GM23338 (cell line): Measurements from ENCODE around the gene ZNF783. TPM values are rescaled to one million over a fixed set of nuclear protein-coding genes. Genes with fewer than 3 reads are reported as not detected.

Source experiments
- ATAC-seq: fragments of 200-7000 bp; cut with Tn5 transposase; 3 replicates; pipeline ENCODE4 v1.9.1; 2020
- DNase-seq: peaks from one replicate; pipeline ENCODE4 v3.0.0-alpha.2; 2015; ENCODE audit warnings: low spot score
- H2AFZ ChIP-seq: fragments of 200-600 bp; sonication (generic); 2 replicates; pipeline ENCODE4 v1.8.0; 2016; ENCODE audit warnings: antibody characterized with exemption, mild to moderate bottlenecking, moderate library complexity
- H3F3A ChIP-seq: fragments of 200-600 bp; sonication (generic); replicated peaks from 2 replicates; pipeline ENCODE4 v1.8.0; 2017; ENCODE audit warnings: antibody characterized with exemption, mixed run types, low read depth
- H3K27ac ChIP-seq: fragments of 200-600 bp; sonication (generic); 2 replicates; pipeline ENCODE4 v1.6.1; 2016; ENCODE audit warnings: low read depth
- H3K27me3 ChIP-seq: fragments of 200-600 bp; sonication (generic); 2 replicates; pipeline ENCODE4 v1.8.0; 2016; ENCODE audit warnings: mild to moderate bottlenecking, mixed run types, moderate library complexity; ENCODE audit not compliant: insufficient read depth
- H3K36me3 ChIP-seq: fragments of 200-600 bp; sonication (generic); 2 replicates; pipeline ENCODE4 v1.8.0; 2016; ENCODE audit warnings: mild to moderate bottlenecking; ENCODE audit not compliant: insufficient read depth
- H3K4me1 ChIP-seq: fragments of 200-600 bp; sonication (generic); 2 replicates; pipeline ENCODE4 v1.8.0; 2016; ENCODE audit warnings: mild to moderate bottlenecking, moderate library complexity; ENCODE audit not compliant: insufficient read depth
- H3K4me2 ChIP-seq: fragments of 200-600 bp; sonication (generic); 2 replicates; pipeline ENCODE4 v1.7.1; 2017; ENCODE audit warnings: mixed run types
- H3K4me3 ChIP-seq: fragments of 200-600 bp; sonication (generic); 2 replicates; pipeline ENCODE4 v1.6.1; 2016; ENCODE audit warnings: mixed run types
- H3K79me2 ChIP-seq: fragments of 200-600 bp; sonication (generic); replicated peaks from 2 replicates; pipeline ENCODE4 v1.8.0; 2017; ENCODE audit warnings: mild to moderate bottlenecking; ENCODE audit not compliant: insufficient read depth
- H3K9me2 ChIP-seq: fragments of 200-600 bp; sonication (generic); 2 replicates; pipeline ENCODE4 v1.8.0; 2017; ENCODE audit not compliant: insufficient read depth
- H4K20me1 ChIP-seq: fragments of 200-600 bp; sonication (generic); replicated peaks from 2 replicates; pipeline ENCODE4 v1.8.0; 2017; ENCODE audit warnings: mild to moderate bottlenecking; ENCODE audit not compliant: insufficient read depth
- H3K27ac Mint-ChIP-seq: 2 replicates; pipeline ENCODE4 v1.8.0; 2020; ENCODE audit warnings: inconsistent platforms, mild to moderate bottlenecking, moderate library complexity, mixed read lengths
- H3K27me3 Mint-ChIP-seq: 3 replicates; pipeline ENCODE4 v1.8.0; 2022; ENCODE audit warnings: low read depth, mild to moderate bottlenecking, moderate library complexity, mixed read lengths, inconsistent platforms; ENCODE audit not compliant: insufficient read depth, poor library complexity
- H3K36me3 Mint-ChIP-seq: 3 replicates; pipeline ENCODE4 v1.8.0; 2021; ENCODE audit warnings: low read depth, mild to moderate bottlenecking, inconsistent platforms, moderate library complexity, mixed read lengths
- H3K4me1 Mint-ChIP-seq: 3 replicates; pipeline ENCODE4 v1.8.0; 2020; ENCODE audit warnings: mild to moderate bottlenecking, inconsistent platforms, mixed read lengths
- H3K4me3 Mint-ChIP-seq: 3 replicates; pipeline ENCODE4 v1.8.0; 2021; ENCODE audit warnings: moderate library complexity, mild to moderate bottlenecking, inconsistent platforms, mixed read lengths
- H3K9me3 Mint-ChIP-seq: 3 replicates; pipeline ENCODE4 v1.8.0; 2020; ENCODE audit warnings: moderate library complexity, mild to moderate bottlenecking, inconsistent platforms, mixed read lengths
- EZH2 ChIP-seq: fragments of 200-600 bp; sonication (generic); IDR thresholded peaks from one replicate; pipeline ENCODE4 v1.8.0; 2017; ENCODE audit warnings: antibody characterized with exemption, mild to moderate bottlenecking, low read depth; ENCODE audit not compliant: unreplicated experiment
- EZH2phosphoT487 ChIP-seq: fragments of 200-600 bp; sonication (generic); IDR thresholded peaks from one replicate; pipeline ENCODE4 v1.8.1; 2018; ENCODE audit warnings: antibody characterized with exemption; ENCODE audit not compliant: unreplicated experiment
- JUNB ChIP-seq: IDR thresholded peaks from one replicate; pipeline ENCODE4 v1.6.1; 2016; ENCODE audit warnings: antibody characterized with exemption; ENCODE audit not compliant: unreplicated experiment
- POLR2AphosphoS5 ChIP-seq: IDR thresholded peaks from 2 replicates; pipeline ENCODE4 v1.6.1; 2016; ENCODE audit warnings: antibody characterized with exemption, low read depth
- STAT1 ChIP-seq: IDR thresholded peaks from one replicate; pipeline ENCODE4 v1.6.1; 2016; ENCODE audit warnings: antibody characterized with exemption; ENCODE audit not compliant: unreplicated experiment
- ZNF114 ChIP-seq: fragments of 250-450 bp; sonication (Bioruptor Pico); IDR thresholded peaks from 2 replicates; pipeline ENCODE4 v1.5.0; 2020; ENCODE audit warnings: mild to moderate bottlenecking, moderate library complexity
- ZNF331 ChIP-seq: fragments of 250-450 bp; sonication (Bioruptor Pico); IDR thresholded peaks from 2 replicates; pipeline ENCODE4 v1.5.0; 2020; ENCODE audit warnings: low read depth, mild to moderate bottlenecking, moderate library complexity
- polyA plus RNA-seq: library from polyadenylated mRNA; unstranded; fragments of >200 nt; fragmentation: Nextera tagmentation; extraction: Ambion mirVana; gene quantifications from 2 replicates; pipeline ENCODE4 v1.2.1, GENCODE V29; 2016
- total RNA-seq: library from RNA; depleted of rRNA; stranded (reverse); fragments of >200 nt; shearing (Covaris generic); gene quantifications from 2 replicates; pipeline ENCODE4 v1.2.3, GENCODE V29; 2014
- TF ChIP-seq, protein P1 (sequence below): IDR thresholded peaks from 2 replicates; pipeline ENCODE4 v1.6.1; 2016; ENCODE audit warnings: antibody characterized with exemption
- TF ChIP-seq, protein P2 (sequence below): IDR thresholded peaks from one replicate; pipeline ENCODE4 v1.6.1; 2018; ENCODE audit warnings: antibody characterized with exemption; ENCODE audit not compliant: unreplicated experiment
- TF ChIP-seq, protein P3 (sequence below): fragments of 250-450 bp; sonication (Bioruptor Pico); IDR thresholded peaks from 2 replicates; pipeline ENCODE4 v1.5.0; 2020; ENCODE audit warnings: mild to moderate bottlenecking, moderate library complexity

The ZNF783 gene
- total and polyA plus RNA-seq, 2 experiments from 2014 or later, result 2.1 to 9.0 TPM

DNA sequence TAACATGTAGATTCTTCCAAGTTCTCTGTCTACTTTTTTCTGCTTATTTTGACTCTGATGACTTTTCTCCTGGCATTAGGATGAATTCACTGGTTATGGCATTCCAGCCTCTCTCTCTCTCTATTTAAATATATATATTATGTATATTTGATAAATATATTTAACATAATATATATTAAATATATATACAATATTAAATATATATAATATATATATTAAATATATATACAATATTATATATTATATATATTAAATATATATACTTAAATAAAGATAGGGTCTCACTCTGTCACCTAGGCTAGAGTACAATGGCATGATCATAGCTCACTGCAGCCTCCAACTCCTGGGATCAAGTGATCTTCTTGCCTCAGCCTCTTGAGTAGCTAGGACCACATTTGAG lies 60.7 kb downstream of the ZNF783 start (continued):
- TF ChIP-seq, protein P1, sequence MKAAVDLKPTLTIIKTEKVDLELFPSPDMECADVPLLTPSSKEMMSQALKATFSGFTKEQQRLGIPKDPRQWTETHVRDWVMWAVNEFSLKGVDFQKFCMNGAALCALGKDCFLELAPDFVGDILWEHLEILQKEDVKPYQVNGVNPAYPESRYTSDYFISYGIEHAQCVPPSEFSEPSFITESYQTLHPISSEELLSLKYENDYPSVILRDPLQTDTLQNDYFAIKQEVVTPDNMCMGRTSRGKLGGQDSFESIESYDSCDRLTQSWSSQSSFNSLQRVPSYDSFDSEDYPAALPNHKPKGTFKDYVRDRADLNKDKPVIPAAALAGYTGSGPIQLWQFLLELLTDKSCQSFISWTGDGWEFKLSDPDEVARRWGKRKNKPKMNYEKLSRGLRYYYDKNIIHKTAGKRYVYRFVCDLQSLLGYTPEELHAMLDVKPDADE, result no peak
- no peak for TF ChIP-seq EZH2
- no peak for TF ChIP-seq JUNB
- TF ChIP-seq POLR2AphosphoS5, result no peak
- no peak for TF ChIP-seq EZH2phosphoT487
- no peak for TF ChIP-seq ZNF114 (CRISPR knock-in tag)
- TF ChIP-seq STAT1, result no peak

DNA sequence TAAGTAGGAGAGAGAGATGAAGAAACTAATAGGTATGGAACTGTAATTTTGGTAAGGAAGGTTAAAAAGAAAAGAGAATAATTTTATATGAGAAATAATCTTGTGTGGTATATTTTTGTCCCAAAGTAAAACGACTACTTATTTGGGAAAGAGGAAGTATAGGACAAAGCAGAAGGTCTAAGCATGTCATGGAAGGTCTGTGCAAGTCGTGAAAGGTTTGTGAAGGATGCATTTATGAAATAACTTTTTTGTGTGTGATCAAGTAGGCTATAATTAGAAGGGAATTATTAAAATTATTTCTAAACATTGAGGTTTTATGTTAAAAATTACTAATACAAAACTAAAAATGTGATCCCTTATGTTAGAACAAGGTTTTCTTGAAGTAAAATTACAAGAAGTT lies 63.3 kb downstream of the ZNF783 start:
- H3K4me2 ChIP-seq, result no peak overlapping the region
- H3K9me2 ChIP-seq, result 0 out of 2 replicates have a peak, but pooled peaks cover 3% of the 10 kb centered on the region
- no peak overlapping the region for H2AFZ ChIP-seq
- H3K27ac ChIP-seq, result no peak overlapping the region
- H3K36me3 ChIP-seq, result no peaks in the 10 kb centered on the region
- Mint-ChIP-seq H3K36me3 (peaks cover 5% of the 10 kb centered on the region; the same call in 2 of the 3 replicates), H3K27ac (no peak overlapping the region), H3K27me3 (peaks cover 3% of the 10 kb centered on the region), H3K9me3 (peaks cover 31% of the 10 kb centered on the region), H3K4me1 (peaks cover 20% of the 10 kb centered on the region), H3K4me3 (no peak overlapping the region)
- no peaks in the 10 kb centered on the region for H4K20me1 ChIP-seq
- DNase-seq (no peak), ATAC-seq (no peak)
- no peaks in the 10 kb centered on the region for H3F3A ChIP-seq
- no peaks in the 10 kb centered on the region for H3K79me2 ChIP-seq
- H3K4me1 ChIP-seq, result peaks cover 9% of the 10 kb centered on the region
- TF ChIP-seq, protein P2, sequence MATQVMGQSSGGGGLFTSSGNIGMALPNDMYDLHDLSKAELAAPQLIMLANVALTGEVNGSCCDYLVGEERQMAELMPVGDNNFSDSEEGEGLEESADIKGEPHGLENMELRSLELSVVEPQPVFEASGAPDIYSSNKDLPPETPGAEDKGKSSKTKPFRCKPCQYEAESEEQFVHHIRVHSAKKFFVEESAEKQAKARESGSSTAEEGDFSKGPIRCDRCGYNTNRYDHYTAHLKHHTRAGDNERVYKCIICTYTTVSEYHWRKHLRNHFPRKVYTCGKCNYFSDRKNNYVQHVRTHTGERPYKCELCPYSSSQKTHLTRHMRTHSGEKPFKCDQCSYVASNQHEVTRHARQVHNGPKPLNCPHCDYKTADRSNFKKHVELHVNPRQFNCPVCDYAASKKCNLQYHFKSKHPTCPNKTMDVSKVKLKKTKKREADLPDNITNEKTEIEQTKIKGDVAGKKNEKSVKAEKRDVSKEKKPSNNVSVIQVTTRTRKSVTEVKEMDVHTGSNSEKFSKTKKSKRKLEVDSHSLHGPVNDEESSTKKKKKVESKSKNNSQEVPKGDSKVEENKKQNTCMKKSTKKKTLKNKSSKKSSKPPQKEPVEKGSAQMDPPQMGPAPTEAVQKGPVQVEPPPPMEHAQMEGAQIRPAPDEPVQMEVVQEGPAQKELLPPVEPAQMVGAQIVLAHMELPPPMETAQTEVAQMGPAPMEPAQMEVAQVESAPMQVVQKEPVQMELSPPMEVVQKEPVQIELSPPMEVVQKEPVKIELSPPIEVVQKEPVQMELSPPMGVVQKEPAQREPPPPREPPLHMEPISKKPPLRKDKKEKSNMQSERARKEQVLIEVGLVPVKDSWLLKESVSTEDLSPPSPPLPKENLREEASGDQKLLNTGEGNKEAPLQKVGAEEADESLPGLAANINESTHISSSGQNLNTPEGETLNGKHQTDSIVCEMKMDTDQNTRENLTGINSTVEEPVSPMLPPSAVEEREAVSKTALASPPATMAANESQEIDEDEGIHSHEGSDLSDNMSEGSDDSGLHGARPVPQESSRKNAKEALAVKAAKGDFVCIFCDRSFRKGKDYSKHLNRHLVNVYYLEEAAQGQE, result no peak
- TF ChIP-seq POLR2AphosphoS5 (no peak), ZNF331 (CRISPR knock-in tag) (no peak)
- TF ChIP-seq, protein P3, sequence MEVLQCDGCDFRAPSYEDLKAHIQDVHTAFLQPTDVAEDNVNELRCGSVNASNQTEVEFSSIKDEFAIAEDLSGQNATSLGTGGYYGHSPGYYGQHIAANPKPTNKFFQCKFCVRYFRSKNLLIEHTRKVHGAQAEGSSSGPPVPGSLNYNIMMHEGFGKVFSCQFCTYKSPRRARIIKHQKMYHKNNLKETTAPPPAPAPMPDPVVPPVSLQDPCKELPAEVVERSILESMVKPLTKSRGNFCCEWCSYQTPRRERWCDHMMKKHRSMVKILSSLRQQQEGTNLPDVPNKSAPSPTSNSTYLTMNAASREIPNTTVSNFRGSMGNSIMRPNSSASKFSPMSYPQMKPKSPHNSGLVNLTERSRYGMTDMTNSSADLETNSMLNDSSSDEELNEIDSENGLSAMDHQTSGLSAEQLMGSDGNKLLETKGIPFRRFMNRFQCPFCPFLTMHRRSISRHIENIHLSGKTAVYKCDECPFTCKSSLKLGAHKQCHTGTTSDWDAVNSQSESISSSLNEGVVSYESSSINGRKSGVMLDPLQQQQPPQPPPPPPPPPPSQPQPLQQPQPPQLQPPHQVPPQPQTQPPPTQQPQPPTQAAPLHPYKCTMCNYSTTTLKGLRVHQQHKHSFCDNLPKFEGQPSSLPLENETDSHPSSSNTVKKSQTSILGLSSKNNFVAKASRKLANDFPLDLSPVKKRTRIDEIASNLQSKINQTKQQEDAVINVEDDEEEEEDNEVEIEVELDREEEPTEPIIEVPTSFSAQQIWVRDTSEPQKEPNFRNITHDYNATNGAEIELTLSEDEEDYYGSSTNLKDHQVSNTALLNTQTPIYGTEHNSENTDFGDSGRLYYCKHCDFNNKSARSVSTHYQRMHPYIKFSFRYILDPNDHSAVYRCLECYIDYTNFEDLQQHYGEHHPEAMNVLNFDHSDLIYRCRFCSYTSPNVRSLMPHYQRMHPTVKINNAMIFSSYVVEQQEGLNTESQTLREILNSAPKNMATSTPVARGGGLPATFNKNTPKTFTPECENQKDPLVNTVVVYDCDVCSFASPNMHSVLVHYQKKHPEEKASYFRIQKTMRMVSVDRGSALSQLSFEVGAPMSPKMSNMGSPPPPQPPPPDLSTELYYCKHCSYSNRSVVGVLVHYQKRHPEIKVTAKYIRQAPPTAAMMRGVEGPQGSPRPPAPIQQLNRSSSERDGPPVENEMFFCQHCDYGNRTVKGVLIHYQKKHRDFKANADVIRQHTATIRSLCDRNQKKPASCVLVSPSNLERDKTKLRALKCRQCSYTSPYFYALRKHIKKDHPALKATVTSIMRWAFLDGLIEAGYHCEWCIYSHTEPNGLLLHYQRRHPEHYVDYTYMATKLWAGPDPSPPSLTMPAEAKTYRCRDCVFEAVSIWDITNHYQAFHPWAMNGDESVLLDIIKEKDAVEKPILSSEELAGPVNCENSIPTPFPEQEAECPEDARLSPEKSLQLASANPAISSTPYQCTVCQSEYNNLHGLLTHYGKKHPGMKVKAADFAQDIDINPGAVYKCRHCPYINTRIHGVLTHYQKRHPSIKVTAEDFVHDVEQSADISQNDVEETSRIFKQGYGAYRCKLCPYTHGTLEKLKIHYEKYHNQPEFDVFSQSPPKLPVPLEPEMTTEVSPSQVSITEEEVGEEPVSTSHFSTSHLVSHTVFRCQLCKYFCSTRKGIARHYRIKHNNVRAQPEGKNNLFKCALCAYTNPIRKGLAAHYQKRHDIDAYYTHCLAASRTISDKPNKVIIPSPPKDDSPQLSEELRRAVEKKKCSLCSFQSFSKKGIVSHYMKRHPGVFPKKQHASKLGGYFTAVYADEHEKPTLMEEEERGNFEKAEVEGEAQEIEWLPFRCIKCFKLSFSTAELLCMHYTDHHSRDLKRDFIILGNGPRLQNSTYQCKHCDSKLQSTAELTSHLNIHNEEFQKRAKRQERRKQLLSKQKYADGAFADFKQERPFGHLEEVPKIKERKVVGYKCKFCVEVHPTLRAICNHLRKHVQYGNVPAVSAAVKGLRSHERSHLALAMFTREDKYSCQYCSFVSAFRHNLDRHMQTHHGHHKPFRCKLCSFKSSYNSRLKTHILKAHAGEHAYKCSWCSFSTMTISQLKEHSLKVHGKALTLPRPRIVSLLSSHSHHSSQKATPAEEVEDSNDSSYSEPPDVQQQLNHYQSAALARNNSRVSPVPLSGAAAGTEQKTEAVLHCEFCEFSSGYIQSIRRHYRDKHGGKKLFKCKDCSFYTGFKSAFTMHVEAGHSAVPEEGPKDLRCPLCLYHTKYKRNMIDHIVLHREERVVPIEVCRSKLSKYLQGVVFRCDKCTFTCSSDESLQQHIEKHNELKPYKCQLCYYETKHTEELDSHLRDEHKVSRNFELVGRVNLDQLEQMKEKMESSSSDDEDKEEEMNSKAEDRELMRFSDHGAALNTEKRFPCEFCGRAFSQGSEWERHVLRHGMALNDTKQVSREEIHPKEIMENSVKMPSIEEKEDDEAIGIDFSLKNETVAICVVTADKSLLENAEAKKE (CRISPR knock-in tag), result no peak
- H3K4me3 ChIP-seq, result no peak overlapping the region
- no peaks in the 10 kb centered on the region for H3K27me3 ChIP-seq
